PC-9 (cell line): ENCODE measurements around the gene EFEMP2. TPM values are rescaled to one million over a fixed set of nuclear protein-coding genes. Genes with fewer than 3 reads are reported as not detected.

Experiments used
- BruUV-seq: library from RNA; stranded (reverse); fragments of 400-500 nt; replicated peaks from 2 replicates; lab custom pipeline; 2021; lab: Mats Ljungman, UMichigan
- CTCF ChIA-PET: fragments of 300-600 bp; sonication (Branson Sonifier 250); formaldehyde crosslinking; loops from one replicate; lab custom pipeline; 2022; ENCODE audit warnings: antibody characterized with exemption; lab: Charles Lee
- POLR2A ChIA-PET: fragments of 300-600 bp; sonication (Branson Sonifier 250); formaldehyde crosslinking; loops from one replicate; lab custom pipeline; 2022; ENCODE audit warnings: antibody characterized with exemption; ENCODE audit not compliant: unreplicated experiment; lab: Charles Lee
- DNase-seq, 2 experiments: peaks; one replicate each; pipeline versions ENCODE4 v3.0.0 to v3.0.0-alpha.2; 2015 to 2022; ENCODE audit warnings: mixed read lengths in 1 of 2
- H2AFZ ChIP-seq: fragments of 200-600 bp; sonication (generic); 2 replicates; pipeline ENCODE4 v1.8.1; 2017; ENCODE audit warnings: antibody characterized with exemption
- H3F3A ChIP-seq: fragments of 200-600 bp; sonication (generic); 2 replicates; pipeline ENCODE4 v1.8.1; 2017; ENCODE audit warnings: antibody characterized with exemption, mild to moderate bottlenecking, low read depth; ENCODE audit not compliant: insufficient read depth
- H3K27ac ChIP-seq: fragments of 200-600 bp; sonication (generic); 2 replicates; pipeline ENCODE4 v1.6.1; 2016; ENCODE audit warnings: mixed run types
- H3K27me3 ChIP-seq: fragments of 200-600 bp; sonication (generic); 2 replicates; pipeline ENCODE4 v1.6.1; 2016; ENCODE audit warnings: low read depth, mixed run types; ENCODE audit not compliant: insufficient read depth
- H3K36me3 ChIP-seq: fragments of 200-600 bp; sonication (generic); 2 replicates; pipeline ENCODE4 v1.6.1; 2016; ENCODE audit warnings: low read depth, mixed run types
- H3K4me1 ChIP-seq: fragments of 200-600 bp; sonication (generic); replicated peaks from 2 replicates; pipeline ENCODE4 v1.6.1; 2016; ENCODE audit warnings: mixed run types; ENCODE audit not compliant: insufficient read depth
- H3K4me2 ChIP-seq: fragments of 200-600 bp; sonication (generic); 2 replicates; pipeline ENCODE4 v1.6.1; 2017; ENCODE audit warnings: mixed run types
- H3K4me3 ChIP-seq: fragments of 200-600 bp; sonication (generic); 2 replicates; pipeline ENCODE4 v1.6.1; 2016; ENCODE audit warnings: mixed run types
- H3K79me2 ChIP-seq: fragments of 200-600 bp; sonication (generic); 2 replicates; pipeline ENCODE4 v1.6.1; 2017; ENCODE audit warnings: low read depth, mixed run types
- H3K9me2 ChIP-seq: fragments of 200-600 bp; sonication (generic); 2 replicates; pipeline ENCODE4 v1.8.1; 2017; ENCODE audit warnings: mild to moderate bottlenecking; ENCODE audit not compliant: insufficient read depth
- H3K9me3 ChIP-seq: fragments of 200-600 bp; sonication (generic); 2 replicates; pipeline ENCODE4 v1.8.1; 2016; ENCODE audit warnings: low read depth; ENCODE audit not compliant: insufficient read depth
- H4K20me1 ChIP-seq: fragments of 200-600 bp; sonication (generic); 2 replicates; pipeline ENCODE4 v1.8.1; 2017; ENCODE audit not compliant: insufficient read depth
- EZH2 ChIP-seq: fragments of 200-600 bp; sonication (generic); IDR thresholded peaks from 2 replicates; pipeline ENCODE4 v1.8.0; 2017; ENCODE audit warnings: antibody characterized with exemption, low read depth
- intact Hi-C: fragments of 100-400 bp; cut with micrococcal nuclease; formaldehyde crosslinking; loops from one replicate; pipeline ENCODE4 v1.10.0; 2022; ENCODE audit not compliant: unreplicated experiment
- total RNA-seq: library from RNA; stranded (reverse); gene quantifications from 2 replicates; pipeline ENCODE4 v1.2.3, GENCODE V29; 2021
- TF ChIP-seq, protein P1 (sequence below): fragments of 200-600 bp; sonication (generic); conservative IDR thresholded peaks from 2 replicates; pipeline ENCODE4 v1.6.1; 2017; ENCODE audit warnings: mixed run types, antibody characterized with exemption, mild to moderate bottlenecking, moderate library complexity

Gene EFEMP2
- total RNA-seq, 1 experiment from 2014 or later: 18.1 TPM

DNA sequence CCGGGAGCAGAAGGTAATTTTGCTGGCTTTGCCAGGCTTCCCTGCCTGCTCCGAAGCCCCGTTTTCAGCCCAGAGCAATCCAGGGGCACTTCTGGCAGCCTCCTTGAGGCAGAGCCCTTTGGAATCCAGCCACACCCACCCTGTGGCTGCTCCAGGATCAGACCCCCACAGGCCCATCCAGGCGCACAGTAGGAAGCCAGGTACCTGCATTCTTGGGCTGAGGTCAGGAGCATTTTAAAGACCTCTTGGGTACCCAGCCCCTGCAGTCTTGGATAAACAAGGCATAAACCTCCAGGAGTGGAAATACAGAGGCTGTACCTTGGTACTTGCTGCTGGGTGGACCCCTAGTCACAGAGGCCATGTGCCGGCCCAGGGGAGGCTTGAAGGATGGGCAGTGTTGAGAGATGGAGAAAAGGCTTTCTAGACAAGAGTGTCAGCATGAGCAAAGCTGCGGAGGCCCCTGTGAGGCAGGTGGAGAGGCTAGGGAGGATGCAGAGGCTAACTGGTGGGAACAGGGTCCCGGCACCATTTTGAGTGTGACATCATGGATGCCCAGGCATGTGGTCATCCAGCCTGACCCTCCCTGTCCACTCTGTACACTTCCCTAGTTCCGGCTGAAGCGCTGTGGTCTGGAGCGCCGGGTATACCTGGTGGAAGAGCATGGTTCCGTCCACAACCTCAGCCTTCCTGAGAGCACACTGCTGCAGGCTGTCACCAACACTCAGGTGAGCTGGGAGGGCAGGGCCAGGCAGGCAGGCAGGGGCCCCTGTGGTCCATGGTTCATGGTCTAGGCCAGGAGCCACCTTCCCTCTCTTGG, 8.5 kb downstream of the EFEMP2 start:
- POLR2A ChIA-PET: no interaction called here
- Histone ChIP-seq H3K4me1 (peaks cover 13% of the 10 kb centered on the region), H2AFZ (no peak overlapping the region), H3K4me3 (no peak overlapping the region), H3K9me3 (no peaks in the 10 kb centered on the region), H3K79me2 (peaks cover 24% of the 10 kb centered on the region), H3K27ac (no peak overlapping the region), H3F3A (peaks cover 38% of the 10 kb centered on the region), H3K27me3 (no peaks in the 10 kb centered on the region), H4K20me1 (no peaks in the 10 kb centered on the region; the same call in 1 of the 2 replicates), H3K9me2 (no peaks in the 10 kb centered on the region), H3K36me3 (peaks cover 23% of the 10 kb centered on the region), H3K4me2 (no peak overlapping the region)
- no peak for DNase-seq
- TF ChIP-seq, protein P1, sequence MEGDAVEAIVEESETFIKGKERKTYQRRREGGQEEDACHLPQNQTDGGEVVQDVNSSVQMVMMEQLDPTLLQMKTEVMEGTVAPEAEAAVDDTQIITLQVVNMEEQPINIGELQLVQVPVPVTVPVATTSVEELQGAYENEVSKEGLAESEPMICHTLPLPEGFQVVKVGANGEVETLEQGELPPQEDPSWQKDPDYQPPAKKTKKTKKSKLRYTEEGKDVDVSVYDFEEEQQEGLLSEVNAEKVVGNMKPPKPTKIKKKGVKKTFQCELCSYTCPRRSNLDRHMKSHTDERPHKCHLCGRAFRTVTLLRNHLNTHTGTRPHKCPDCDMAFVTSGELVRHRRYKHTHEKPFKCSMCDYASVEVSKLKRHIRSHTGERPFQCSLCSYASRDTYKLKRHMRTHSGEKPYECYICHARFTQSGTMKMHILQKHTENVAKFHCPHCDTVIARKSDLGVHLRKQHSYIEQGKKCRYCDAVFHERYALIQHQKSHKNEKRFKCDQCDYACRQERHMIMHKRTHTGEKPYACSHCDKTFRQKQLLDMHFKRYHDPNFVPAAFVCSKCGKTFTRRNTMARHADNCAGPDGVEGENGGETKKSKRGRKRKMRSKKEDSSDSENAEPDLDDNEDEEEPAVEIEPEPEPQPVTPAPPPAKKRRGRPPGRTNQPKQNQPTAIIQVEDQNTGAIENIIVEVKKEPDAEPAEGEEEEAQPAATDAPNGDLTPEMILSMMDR: no peak
- TF ChIP-seq EZH2: no peak
- CTCF ChIA-PET: interaction anchor here (0.5 kb wide), 1 partner anchor 135 kb away, joined by 21 read pairs; no protein-coding TSS in a partner anchor
- intact Hi-C loops: no loop called here
- no TSS peak for BruUV-seq

DNA sequence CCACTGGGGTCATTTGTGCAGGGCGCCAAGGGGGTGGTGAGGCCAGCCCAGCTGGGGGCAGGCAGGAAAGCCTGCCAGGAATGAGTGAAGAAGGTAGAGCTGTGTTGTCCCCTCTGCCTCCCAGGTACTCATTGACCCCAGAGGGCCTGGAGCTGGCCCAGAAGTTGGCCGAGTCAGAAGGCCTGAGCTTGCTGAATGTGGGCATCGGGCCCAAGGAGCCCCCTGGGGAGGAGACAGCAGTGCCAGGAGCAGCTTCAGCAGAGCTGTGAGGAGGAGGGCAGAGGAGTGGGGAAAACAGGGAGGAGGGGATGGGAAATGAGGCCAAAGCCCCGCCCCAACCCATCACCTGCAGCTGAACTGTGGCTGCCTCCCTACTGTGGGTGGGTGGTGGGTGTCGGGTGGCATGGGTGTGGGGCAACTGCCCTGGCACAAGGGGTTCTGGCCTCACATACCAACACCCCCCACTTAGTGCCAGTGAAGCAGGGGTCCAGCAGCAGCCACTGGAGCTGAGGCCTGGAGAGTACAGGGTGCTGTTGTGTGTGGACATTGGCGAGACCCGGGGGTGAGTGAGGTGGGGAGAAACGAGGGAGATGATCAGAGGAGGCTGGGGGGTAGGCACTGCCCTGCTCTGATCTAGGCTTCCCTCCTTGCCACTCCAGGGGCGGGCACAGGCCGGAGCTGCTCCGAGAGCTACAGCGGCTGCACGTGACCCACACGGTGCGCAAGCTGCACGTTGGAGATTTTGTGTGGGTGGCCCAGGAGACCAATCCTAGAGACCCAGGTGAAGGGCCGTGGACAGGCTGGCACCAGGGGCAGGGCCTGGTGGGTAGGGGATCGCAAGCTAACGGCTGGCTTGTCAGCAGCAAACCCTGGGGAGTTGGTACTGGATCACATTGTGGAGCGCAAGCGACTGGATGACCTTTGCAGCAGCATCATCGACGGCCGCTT, 9.4 kb downstream of the EFEMP2 start:
- H4K20me1 ChIP-seq: no peaks in the 10 kb centered on the region; the same call in 1 of the 2 replicates
- no peaks in the 10 kb centered on the region for H3K9me2 ChIP-seq
- peaks cover 24% of the 10 kb centered on the region for H3K79me2 ChIP-seq

More for the DNA sequence above, 9.4 kb downstream of the EFEMP2 start:
- no peaks in the 10 kb centered on the region for H3K27me3 ChIP-seq
- H2AFZ ChIP-seq: no peak overlapping the region
- peaks cover 37% of the 10 kb centered on the region for H3F3A ChIP-seq
- peak in 1 of 2 experiments; percentile 21 for DNase-seq
- no peak overlapping the region for H3K27ac ChIP-seq
- intact Hi-C loops: no loop called here
- CTCF ChIA-PET: interaction anchor here (0.5 kb wide), 1 partner anchor 134 kb away, joined by 21 read pairs; no protein-coding TSS in a partner anchor
- H3K9me3 ChIP-seq: no peaks in the 10 kb centered on the region
- H3K4me3 ChIP-seq: no peak overlapping the region
- H3K36me3 ChIP-seq: peaks cover 23% of the 10 kb centered on the region
- H3K4me2 ChIP-seq: no peak overlapping the region
- peaks cover 13% of the 10 kb centered on the region for H3K4me1 ChIP-seq
- no peak for TF ChIP-seq EZH2
- TF ChIP-seq, protein P1: no peak
- no TSS peak for BruUV-seq
- POLR2A ChIA-PET: interaction anchor here (0.5 kb wide), 1 partner anchor 450 kb away, joined by 6 read pairs; no protein-coding TSS in a partner anchor
